Skeletal muscle tissue (tissue), 1 donor: ENCODE measurements around the gene VPS50. TPM values are rescaled to one million over a fixed set of nuclear protein-coding genes. Genes with fewer than 3 reads are reported as not detected.

Experiments
- total RNA-seq: library from RNA; depleted of rRNA; stranded (reverse); fragments of >200 nt; gene quantifications from one replicate; pipeline ENCODE4 v1.2.3, GENCODE V29; 2014

The VPS50 gene
- total RNA-seq, 1 donor from 2014 or later = 47.0 TPM

Other genes with a start within 250 kb of the VPS50 start
- gene SAMD9, start 114.4 kb upstream of the VPS50 start, total RNA-seq = 3.1 TPM
- 4.2 TPM for gene SAMD9L, start 84.0 kb upstream of the VPS50 start, total RNA-seq
- not detected for gene HEPACAM2, start 5.9 kb upstream of the VPS50 start, total RNA-seq